HepG2 (cell line): ENCODE measurements around the gene VTN. TPM values are rescaled to one million over a fixed set of nuclear protein-coding genes. Genes with fewer than 3 reads are reported as not detected.

Source experiments
- CAMTA2 ChIP-seq: sonication (generic); formaldehyde crosslinking; IDR thresholded peaks from 2 replicates; pipeline ENCODE4 v1.4.0; 2020; ENCODE audit warnings: mild to moderate bottlenecking, missing genetic modification reagents, borderline replicate concordance
- FOXP1 ChIP-seq, 2 experiments: fragments of 450-650 bp in 1 of 2; IDR thresholded peaks; 2 replicates each; pipeline ENCODE4 v1.6.1; 2017 to 2018; ENCODE audit warnings: antibody characterized with exemption in 1 of 2
- GATAD1 ChIP-seq: IDR thresholded peaks from 2 replicates; pipeline ENCODE4 v1.6.1; 2016; ENCODE audit warnings: missing genetic modification reagents, missing compliant biosample characterization
- GLI4 ChIP-seq: sonication (generic); formaldehyde crosslinking; IDR thresholded peaks from 2 replicates; pipeline ENCODE4 v1.5.1; 2020; ENCODE audit warnings: missing genetic modification reagents, mild to moderate bottlenecking, moderate library complexity, borderline replicate concordance
- MAFK ChIP-seq, 2 experiments: IDR thresholded peaks in 1 of 2; conservative IDR thresholded peaks in 1 of 2; 2 replicates each; pipeline ENCODE4 v1.6.1; 2011; ENCODE audit warnings: improper control_type of control experiment in 2 of 2, low read length in 2 of 2
- MYNN ChIP-seq: sonication (generic); formaldehyde crosslinking; IDR thresholded peaks from 2 replicates; pipeline ENCODE4 v1.4.0; 2020; ENCODE audit warnings: mild to moderate bottlenecking, low read depth, missing genetic modification reagents
- PHF21A ChIP-seq: sonication (generic); formaldehyde crosslinking; IDR thresholded peaks from 2 replicates; pipeline ENCODE4 v1.5.0; 2020; ENCODE audit warnings: mild to moderate bottlenecking, missing genetic modification reagents
- SALL2 ChIP-seq: sonication (generic); formaldehyde crosslinking; IDR thresholded peaks from 2 replicates; pipeline ENCODE4 v1.8.1; 2023; ENCODE audit warnings: mild to moderate bottlenecking, missing genetic modification reagents, inconsistent platforms
- SRF ChIP-seq: IDR thresholded peaks from 2 replicates; pipeline ENCODE4 v1.6.1; 2011; ENCODE audit warnings: mild to moderate bottlenecking, low read depth, low read length, moderate library complexity
- THAP11 ChIP-seq: IDR thresholded peaks from 2 replicates; pipeline ENCODE4 v1.6.1; 2016; ENCODE audit warnings: missing biosample characterization, missing genetic modification reagents
- ZNF225 ChIP-seq: sonication (generic); formaldehyde crosslinking; IDR thresholded peaks from 2 replicates; pipeline ENCODE4 v1.4.0; 2020; ENCODE audit warnings: mild to moderate bottlenecking, missing genetic modification reagents
- ZNF350 ChIP-seq: sonication (generic); formaldehyde crosslinking; IDR thresholded peaks from 2 replicates; pipeline ENCODE4 v1.4.0; 2020; ENCODE audit warnings: mild to moderate bottlenecking, low read depth, missing genetic modification reagents, borderline replicate concordance
- ZNF367 ChIP-seq: sonication (generic); formaldehyde crosslinking; IDR thresholded peaks from 2 replicates; pipeline ENCODE4 v1.4.0; 2020; ENCODE audit warnings: missing genetic modification reagents, borderline replicate concordance
- ZNF577 ChIP-seq: sonication (generic); formaldehyde crosslinking; IDR thresholded peaks from 2 replicates; pipeline ENCODE4 v1.4.0; 2020; ENCODE audit warnings: mild to moderate bottlenecking, low read depth, missing genetic modification reagents, borderline replicate concordance
- ZNF788 ChIP-seq: sonication (generic); formaldehyde crosslinking; IDR thresholded peaks from 2 replicates; pipeline ENCODE4 v1.5.0; 2020; ENCODE audit warnings: mild to moderate bottlenecking, missing genetic modification reagents, borderline replicate concordance
- polyA plus RNA-seq, 8 experiments: library from polyadenylated mRNA; depleted of rRNA in 3 of 8; stranded (reverse) in 7 of 8; unstranded in 1 of 8; fragments of >200 nt; fragmentation: Illumina TruSeq in 4 of 8; extraction: Trizol in 4 of 8; gene quantifications; 2 replicates each; pipeline versions ENCODE4 v1.2.1 to v1.2.3, GENCODE V29; 2011 to 2016; ENCODE audit warnings: low read depth in 4 of 8, missing spikeins in 1 of 8, mixed read lengths in 1 of 8; ENCODE audit not compliant: insufficient read depth in 1 of 8
- total RNA-seq, 5 experiments: library from RNA; depleted of rRNA; stranded (reverse); fragments of >200 nt; fragmentation: Illumina TruSeq; extraction: Trizol; gene quantifications; 2 replicates each; pipeline ENCODE4 v1.2.3, GENCODE V29; 2016; ENCODE audit warnings: low read depth in 1 of 5
- TF ChIP-seq, protein P1 (sequence below): sonication (generic); formaldehyde crosslinking; IDR thresholded peaks from 2 replicates; pipeline ENCODE4 v1.4.0; 2020; ENCODE audit warnings: missing genetic modification reagents, mild to moderate bottlenecking, borderline replicate concordance
- TF ChIP-seq, protein P2 (sequence below): IDR thresholded peaks from 2 replicates; pipeline ENCODE4 v1.6.1; 2012; ENCODE audit warnings: low read depth, low read length, improper control_type of control experiment
- TF ChIP-seq, protein P3 (sequence below): IDR thresholded peaks from 2 replicates; pipeline ENCODE4 v1.6.1; 2018; ENCODE audit warnings: missing genetic modification reagents, mild to moderate bottlenecking, missing compliant biosample characterization
- TF ChIP-seq, protein P4 (sequence below): sonication (generic); formaldehyde crosslinking; IDR thresholded peaks from 2 replicates; pipeline ENCODE4 v1.8.0; 2022; ENCODE audit warnings: mild to moderate bottlenecking, missing genetic modification reagents, moderate library complexity
- TF ChIP-seq, protein P5 (sequence below): sonication (generic); formaldehyde crosslinking; IDR thresholded peaks from 2 replicates; pipeline ENCODE4 v1.5.0; 2020; ENCODE audit warnings: missing genetic modification reagents

VTN gene
- total and polyA plus RNA-seq, 2 of the 13 experiments (the other 11 are each of a cell fraction or from before 2014, with no cell fraction given) = 108 to 131 TPM

DNA sequence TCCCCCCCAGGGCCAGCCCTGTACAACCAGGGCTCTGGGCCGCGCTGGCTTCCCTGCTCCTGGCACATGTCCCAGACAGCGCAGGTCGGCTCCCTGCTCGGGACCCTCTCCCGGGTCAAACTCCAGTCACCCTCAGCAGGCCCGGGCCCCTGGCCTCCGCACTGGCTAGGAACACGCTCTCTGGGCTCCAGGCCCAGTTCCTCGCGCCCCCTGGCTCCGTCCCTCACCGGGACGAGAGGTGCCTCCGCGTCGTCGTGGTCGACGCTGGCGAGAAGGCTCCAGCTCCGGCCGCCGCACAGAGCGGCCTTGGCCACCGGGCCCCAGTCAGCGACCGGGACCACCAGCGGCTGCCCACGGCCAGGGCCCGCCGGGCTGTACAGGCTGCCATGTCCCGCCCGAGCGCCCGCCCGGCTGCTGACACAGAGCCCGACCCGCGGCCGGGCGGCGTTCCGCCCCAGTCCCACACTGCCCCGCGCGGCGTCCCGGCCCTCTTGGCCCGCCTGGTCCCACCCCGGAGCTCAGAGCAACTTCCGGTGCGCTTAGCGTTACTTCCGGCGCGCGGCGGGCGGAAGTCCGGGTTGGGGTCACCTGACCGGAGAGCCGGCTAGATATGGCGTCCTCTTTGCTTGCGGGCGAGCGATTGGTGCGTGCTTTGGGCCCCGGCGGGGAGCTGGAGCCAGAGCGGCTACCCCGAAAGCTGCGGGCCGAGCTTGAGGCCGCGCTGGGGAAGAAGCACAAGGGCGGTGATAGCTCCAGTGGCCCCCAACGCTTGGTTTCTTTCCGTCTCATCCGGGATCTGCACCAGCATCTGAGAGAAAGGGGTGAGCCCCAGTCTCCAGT, 12.8 kb downstream of the VTN start, which contains the start of gene POLDIP2 (continued):
- TF ChIP-seq CAMTA2 (peak; percentile 78; the same call in 1 of the 2 replicates), ZNF788 (CRISPR knock-in tag) (peak; percentile 93; the same call in 1 of the 2 replicates), SALL2 (peak; percentile 91), FOXP1 (IDR thresholded peaks at IDR 0.05) (no peak), FOXP1 (CRISPR knock-in tag; IDR thresholded peaks at IDR 0.05) (no peak), THAP11 (peak; percentile 97), MAFK (conservative IDR thresholded peaks at IDR 0.05 in 1 of 2, IDR thresholded peaks at IDR 0.05 in 1 of 2; ENCODE audit: low read length in 2 of 2) (no peak), ZNF367 (no peak), ZNF225 (CRISPR knock-in tag) (peak; percentile 41; the same call in 1 of the 2 replicates), GLI4 (no peak), PHF21A (peak; percentile 74), ZNF577 (CRISPR knock-in tag) (no peak), MYNN (CRISPR knock-in tag) (no peak; the same call in 1 of the 2 replicates), SRF (peak; percentile 36; the same call in 1 of the 2 replicates), ZNF350 (CRISPR knock-in tag) (peak; percentile 87), GATAD1 (peak; percentile 99)
- TF ChIP-seq, protein P1, sequence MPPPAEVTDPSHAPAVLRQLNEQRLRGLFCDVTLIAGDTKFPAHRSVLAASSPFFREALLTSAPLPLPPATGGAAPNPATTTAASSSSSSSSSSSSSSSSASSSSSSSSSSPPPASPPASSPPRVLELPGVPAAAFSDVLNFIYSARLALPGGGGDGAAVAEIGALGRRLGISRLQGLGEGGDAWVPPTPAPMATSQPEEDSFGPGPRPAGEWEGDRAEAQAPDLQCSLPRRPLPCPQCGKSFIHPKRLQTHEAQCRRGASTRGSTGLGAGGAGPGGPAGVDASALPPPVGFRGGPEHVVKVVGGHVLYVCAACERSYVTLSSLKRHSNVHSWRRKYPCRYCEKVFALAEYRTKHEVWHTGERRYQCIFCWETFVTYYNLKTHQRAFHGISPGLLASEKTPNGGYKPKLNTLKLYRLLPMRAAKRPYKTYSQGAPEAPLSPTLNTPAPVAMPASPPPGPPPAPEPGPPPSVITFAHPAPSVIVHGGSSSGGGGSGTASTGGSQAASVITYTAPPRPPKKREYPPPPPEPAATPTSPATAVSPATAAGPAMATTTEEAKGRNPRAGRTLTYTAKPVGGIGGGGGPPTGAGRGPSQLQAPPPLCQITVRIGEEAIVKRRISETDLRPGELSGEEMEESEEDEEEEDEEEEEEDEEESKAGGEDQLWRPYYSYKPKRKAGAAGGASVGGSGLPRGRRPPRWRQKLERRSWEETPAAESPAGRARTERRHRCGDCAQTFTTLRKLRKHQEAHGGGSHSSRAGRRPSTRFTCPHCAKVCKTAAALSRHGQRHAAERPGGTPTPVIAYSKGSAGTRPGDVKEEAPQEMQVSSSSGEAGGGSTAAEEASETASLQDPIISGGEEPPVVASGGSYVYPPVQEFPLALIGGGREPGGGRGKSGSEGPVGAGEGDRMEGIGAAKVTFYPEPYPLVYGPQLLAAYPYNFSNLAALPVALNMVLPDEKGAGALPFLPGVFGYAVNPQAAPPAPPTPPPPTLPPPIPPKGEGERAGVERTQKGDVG = 0 out of 2 replicates have a peak, but pooled peaks have one; percentile 1
- TF ChIP-seq, protein P2, sequence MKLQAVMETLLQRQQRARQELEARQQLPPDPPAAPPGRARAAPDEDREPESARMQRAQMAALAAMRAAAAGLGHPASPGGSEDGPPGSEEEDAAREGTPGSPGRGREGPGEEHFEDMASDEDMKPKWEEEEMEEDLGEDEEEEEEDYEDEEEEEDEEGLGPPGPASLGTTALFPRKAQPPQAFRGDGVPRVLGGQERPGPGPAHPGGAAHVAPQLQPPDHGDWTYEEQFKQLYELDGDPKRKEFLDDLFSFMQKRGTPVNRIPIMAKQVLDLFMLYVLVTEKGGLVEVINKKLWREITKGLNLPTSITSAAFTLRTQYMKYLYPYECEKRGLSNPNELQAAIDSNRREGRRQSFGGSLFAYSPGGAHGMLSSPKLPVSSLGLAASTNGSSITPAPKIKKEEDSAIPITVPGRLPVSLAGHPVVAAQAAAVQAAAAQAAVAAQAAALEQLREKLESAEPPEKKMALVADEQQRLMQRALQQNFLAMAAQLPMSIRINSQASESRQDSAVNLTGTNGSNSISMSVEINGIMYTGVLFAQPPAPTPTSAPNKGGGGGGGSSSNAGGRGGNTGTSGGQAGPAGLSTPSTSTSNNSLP = no peak
- TF ChIP-seq, protein P3, sequence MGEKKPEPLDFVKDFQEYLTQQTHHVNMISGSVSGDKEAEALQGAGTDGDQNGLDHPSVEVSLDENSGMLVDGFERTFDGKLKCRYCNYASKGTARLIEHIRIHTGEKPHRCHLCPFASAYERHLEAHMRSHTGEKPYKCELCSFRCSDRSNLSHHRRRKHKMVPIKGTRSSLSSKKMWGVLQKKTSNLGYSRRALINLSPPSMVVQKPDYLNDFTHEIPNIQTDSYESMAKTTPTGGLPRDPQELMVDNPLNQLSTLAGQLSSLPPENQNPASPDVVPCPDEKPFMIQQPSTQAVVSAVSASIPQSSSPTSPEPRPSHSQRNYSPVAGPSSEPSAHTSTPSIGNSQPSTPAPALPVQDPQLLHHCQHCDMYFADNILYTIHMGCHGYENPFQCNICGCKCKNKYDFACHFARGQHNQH (CRISPR knock-in tag) = peak; percentile 80; the same call in 1 of the 2 replicates
- TF ChIP-seq, protein P4, sequence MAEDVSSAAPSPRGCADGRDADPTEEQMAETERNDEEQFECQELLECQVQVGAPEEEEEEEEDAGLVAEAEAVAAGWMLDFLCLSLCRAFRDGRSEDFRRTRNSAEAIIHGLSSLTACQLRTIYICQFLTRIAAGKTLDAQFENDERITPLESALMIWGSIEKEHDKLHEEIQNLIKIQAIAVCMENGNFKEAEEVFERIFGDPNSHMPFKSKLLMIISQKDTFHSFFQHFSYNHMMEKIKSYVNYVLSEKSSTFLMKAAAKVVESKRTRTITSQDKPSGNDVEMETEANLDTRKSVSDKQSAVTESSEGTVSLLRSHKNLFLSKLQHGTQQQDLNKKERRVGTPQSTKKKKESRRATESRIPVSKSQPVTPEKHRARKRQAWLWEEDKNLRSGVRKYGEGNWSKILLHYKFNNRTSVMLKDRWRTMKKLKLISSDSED (CRISPR knock-in tag) = no peak
- TF ChIP-seq, protein P5, sequence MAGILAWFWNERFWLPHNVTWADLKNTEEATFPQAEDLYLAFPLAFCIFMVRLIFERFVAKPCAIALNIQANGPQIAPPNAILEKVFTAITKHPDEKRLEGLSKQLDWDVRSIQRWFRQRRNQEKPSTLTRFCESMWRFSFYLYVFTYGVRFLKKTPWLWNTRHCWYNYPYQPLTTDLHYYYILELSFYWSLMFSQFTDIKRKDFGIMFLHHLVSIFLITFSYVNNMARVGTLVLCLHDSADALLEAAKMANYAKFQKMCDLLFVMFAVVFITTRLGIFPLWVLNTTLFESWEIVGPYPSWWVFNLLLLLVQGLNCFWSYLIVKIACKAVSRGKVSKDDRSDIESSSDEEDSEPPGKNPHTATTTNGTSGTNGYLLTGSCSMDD (CRISPR knock-in tag) = no peak
